ENCODE results near the gene COX14. TPM values are rescaled to one million over a fixed set of nuclear protein-coding genes. Genes with fewer than 3 reads are reported as not detected.

The COX14 gene
- total and polyA plus RNA-seq, 10 of the 15 experiments (the other 5 are each of a cell fraction or from before 2014, with no cell fraction given) = 44.6 to 361 (median 120) TPM

- intact Hi-C loops (cut with micrococcal nuclease; ENCODE audit: unreplicated experiment) = no loop called here
- no peaks in the 10 kb centered on the region for H4K20me1 ChIP-seq (ENCODE audit: control insufficient read depth, insufficient read depth)
- no peak overlapping the region for H3K9ac ChIP-seq (ENCODE audit: control insufficient read depth, insufficient read depth, low read length)
- in situ Hi-C loops (cut with MboI) = no loop called here
- FAIRE-seq = no peak
- H3K4me3 ChIP-seq = no peak overlapping the region
- H3K9me3 ChIP-seq (replicated peaks; ENCODE audit: control insufficient read depth, insufficient read depth, low read length) = no peaks in the 10 kb centered on the region
- H3K79me2 ChIP-seq (ENCODE audit: control insufficient read depth, insufficient read depth, low read length) = peaks cover 7% of the 10 kb centered on the region
- 90% methylated on average over 17 of the region's 17 CpGs for WGBS (ENCODE audit: insufficient coverage, insufficient replicate concordance, low lambda C conversion rate, missing lambda C conversion rate)
- BruUV-seq (replicated peaks) = no TSS peak
- ChIA-PET SMC1A (ENCODE audit: uncharacterized antibody, unreplicated experiment) (interaction anchor here (0.5 to 1.8 kb wide), 4 partner anchors 18 to 512 kb away, joined by 3 to 9 read pairs (median 4); partner anchors contain the start of gene LARP4), POLR2A (no interaction called here), CTCF (interaction anchor here (0.8 to 13.0 kb wide), 6 partner anchors 11 to 61 kb away, joined by 3 to 257 read pairs (median 6); partner anchors contain the start of genes CERS5 and SMARCD1), RAD21 (ENCODE audit: unreplicated experiment) (interaction anchor here (1.5 kb wide), 1 partner anchor 207 kb away, joined by 3 read pairs; no protein-coding TSS in a partner anchor)
- TF ChIP-seq SMAD1 (IDR thresholded peaks at IDR 0.05; ENCODE audit: low read depth, partially characterized antibody) = no peak
- no peak for TF ChIP-seq KAT2A (conservative IDR thresholded peaks at IDR 0.05; ENCODE audit: control insufficient read depth, low read depth, low read length)
- no peak for TF ChIP-seq NR2C2 (IDR thresholded peaks at IDR 0.05; ENCODE audit: borderline replicate concordance, control insufficient read depth, insufficient read length, low read depth)
- TF ChIP-seq ZBTB40 (IDR thresholded peaks at IDR 0.05; ENCODE audit: borderline replicate concordance) = no peak
- no peak for TF ChIP-seq CEBPB (IDR thresholded peaks at IDR 0.05; ENCODE audit: borderline replicate concordance in 1 of 2, low read depth in 2 of 2, low read length in 2 of 2)
- no peak for TF ChIP-seq KDM1A (IDR thresholded peaks at IDR 0.05; ENCODE audit: borderline replicate concordance)
- TF ChIP-seq NBN (IDR thresholded peaks at IDR 0.05) = no peak
- TF ChIP-seq SMC3 (IDR thresholded peaks at IDR 0.05; ENCODE audit: borderline replicate concordance, low read length) = no peak
- TF ChIP-seq NFXL1 (IDR thresholded peaks at IDR 0.05; ENCODE audit: borderline replicate concordance) = no peak
- H3K36me3 ChIP-seq (ENCODE audit: control insufficient read depth in 2 of 2, insufficient read depth in 2 of 2, low read length in 1 of 2) = no peaks in the 10 kb centered on the region
- no peak for ATAC-seq
- no peak overlapping the region for H2AFZ ChIP-seq (ENCODE audit: control insufficient read depth, low read depth, low read length)
- H3K27me3 ChIP-seq (replicated peaks in 1 of 2; ENCODE audit: control insufficient read depth in 2 of 2, insufficient read depth in 2 of 2, low read length in 1 of 2) = no peaks in the 10 kb centered on the region
- DNase-seq (ENCODE audit: low read depth, low spot score) = no peak
- H3K4me2 ChIP-seq (ENCODE audit: control insufficient read depth, insufficient read depth) = no peak overlapping the region
- peaks cover 18% of the 10 kb centered on the region for H3K4me1 ChIP-seq (ENCODE audit: control insufficient read depth, insufficient read depth, low read length)
- no peak overlapping the region for H3K27ac ChIP-seq (ENCODE audit: control insufficient read depth, insufficient read depth)
These were observed 4.4 kb upstream of the COX14 start for GRCh38 chr12:50107416-50108268.
